HG02763 (cell line): ENCODE measurements around the gene SAMM50.
"Not testable (repeated sequence)": the region's sequence is repeated elsewhere in the genome, so short reads cannot be mapped to it uniquely, and the experiment has no call there.

Experiments
- ATAC-seq: cut with Tn5 transposase; IDR thresholded peaks from one replicate; pipeline ENCODE4 v1.9.1; 2021; ENCODE audit warnings: mild to moderate bottlenecking, moderate library complexity; ENCODE audit not compliant: unreplicated experiment

Gene SAMM50

GRCh38 chr22:44000123-44000522 is 44.9 kb downstream of the SAMM50 start:
- no peak for ATAC-seq

- no peak for ATAC-seq
Measured at GRCh38 chr22:44001521-44001920, 46.3 kb downstream of the SAMM50 start.

- no peak for ATAC-seq
Measured at GRCh38 chr22:44002324-44002723, 47.1 kb downstream of the SAMM50 start.

- ATAC-seq = no peak
Measured at GRCh38 chr22:44002997-44003396, 47.8 kb downstream of the SAMM50 start.

GRCh38 chr22:44003405-44004103 is 48.3 kb downstream of the SAMM50 start:
- ATAC-seq = no peak

- no peak for ATAC-seq
Measured at GRCh38 chr22:44004104-44004460, 48.8 kb downstream of the SAMM50 start.

- ATAC-seq = no peak
Measured at GRCh38 chr22:44005524-44005923, 50.3 kb downstream of the SAMM50 start.

- ATAC-seq = no peak
Measured at GRCh38 chr22:44012162-44012561, 56.9 kb downstream of the SAMM50 start.

- no peak for ATAC-seq
Measured at GRCh38 chr22:44012591-44012990, 57.3 kb downstream of the SAMM50 start.

- no peak for ATAC-seq
Measured at GRCh38 chr22:44014241-44014640, 59.0 kb downstream of the SAMM50 start.

GRCh38 chr22:44016586-44016985 is 61.3 kb downstream of the SAMM50 start:
- not testable (repeated sequence) for ATAC-seq

GRCh38 chr22:44018594-44018993 is 63.4 kb downstream of the SAMM50 start:
- no peak for ATAC-seq

- ATAC-seq = no peak
Measured at GRCh38 chr22:44019416-44019815, 64.2 kb downstream of the SAMM50 start.

- no peak for ATAC-seq
Measured at GRCh38 chr22:44019846-44020245, 64.6 kb downstream of the SAMM50 start.

GRCh38 chr22:44020981-44021380 is 65.7 kb downstream of the SAMM50 start:
- ATAC-seq = no peak

GRCh38 chr22:44023404-44024287 is 68.4 kb downstream of the SAMM50 start:
- ATAC-seq = no peak

- no peak for ATAC-seq
Measured at GRCh38 chr22:44024288-44024921, 69.2 kb downstream of the SAMM50 start, which contains the start of gene PARVB. PARVB (plus strand) TSS chr22:44024302; CDS start chr22:44024340, 38 bp downstream.

GRCh38 chr22:44025171-44026065 is 70.2 kb downstream of the SAMM50 start:
- peak; percentile 52 for ATAC-seq

GRCh38 chr22:44026066-44026629 is 70.9 kb downstream of the SAMM50 start:
- ATAC-seq = no peak
